GM23338 (cell line): ENCODE measurements around the gene IL1RL2. TPM values are rescaled to one million over a fixed set of nuclear protein-coding genes. Genes with fewer than 3 reads are reported as not detected.

Experiments used
- ATAC-seq: fragments of 200-7000 bp; cut with Tn5 transposase; 3 replicates; pipeline ENCODE4 v1.9.1; 2020
- DNase-seq: peaks from one replicate; pipeline ENCODE4 v3.0.0-alpha.2; 2015; ENCODE audit warnings: low spot score
- H2AFZ ChIP-seq: fragments of 200-600 bp; sonication (generic); 2 replicates; pipeline ENCODE4 v1.8.0; 2016; ENCODE audit warnings: antibody characterized with exemption, mild to moderate bottlenecking, moderate library complexity
- H3F3A ChIP-seq: fragments of 200-600 bp; sonication (generic); replicated peaks from 2 replicates; pipeline ENCODE4 v1.8.0; 2017; ENCODE audit warnings: antibody characterized with exemption, mixed run types, low read depth
- H3K27ac ChIP-seq: fragments of 200-600 bp; sonication (generic); 2 replicates; pipeline ENCODE4 v1.6.1; 2016; ENCODE audit warnings: low read depth
- H3K27me3 ChIP-seq: fragments of 200-600 bp; sonication (generic); 2 replicates; pipeline ENCODE4 v1.8.0; 2016; ENCODE audit warnings: mild to moderate bottlenecking, mixed run types, moderate library complexity; ENCODE audit not compliant: insufficient read depth
- H3K36me3 ChIP-seq: fragments of 200-600 bp; sonication (generic); 2 replicates; pipeline ENCODE4 v1.8.0; 2016; ENCODE audit warnings: mild to moderate bottlenecking; ENCODE audit not compliant: insufficient read depth
- H3K4me1 ChIP-seq: fragments of 200-600 bp; sonication (generic); 2 replicates; pipeline ENCODE4 v1.8.0; 2016; ENCODE audit warnings: mild to moderate bottlenecking, moderate library complexity; ENCODE audit not compliant: insufficient read depth
- H3K4me2 ChIP-seq: fragments of 200-600 bp; sonication (generic); 2 replicates; pipeline ENCODE4 v1.7.1; 2017; ENCODE audit warnings: mixed run types
- H3K4me3 ChIP-seq: fragments of 200-600 bp; sonication (generic); 2 replicates; pipeline ENCODE4 v1.6.1; 2016; ENCODE audit warnings: mixed run types
- H3K79me2 ChIP-seq: fragments of 200-600 bp; sonication (generic); replicated peaks from 2 replicates; pipeline ENCODE4 v1.8.0; 2017; ENCODE audit warnings: mild to moderate bottlenecking; ENCODE audit not compliant: insufficient read depth
- H3K9me2 ChIP-seq: fragments of 200-600 bp; sonication (generic); 2 replicates; pipeline ENCODE4 v1.8.0; 2017; ENCODE audit not compliant: insufficient read depth
- H4K20me1 ChIP-seq: fragments of 200-600 bp; sonication (generic); replicated peaks from 2 replicates; pipeline ENCODE4 v1.8.0; 2017; ENCODE audit warnings: mild to moderate bottlenecking; ENCODE audit not compliant: insufficient read depth
- H3K27ac Mint-ChIP-seq: 2 replicates; pipeline ENCODE4 v1.8.0; 2020; ENCODE audit warnings: inconsistent platforms, mild to moderate bottlenecking, moderate library complexity, mixed read lengths
- H3K27me3 Mint-ChIP-seq: 3 replicates; pipeline ENCODE4 v1.8.0; 2022; ENCODE audit warnings: low read depth, mild to moderate bottlenecking, moderate library complexity, mixed read lengths, inconsistent platforms; ENCODE audit not compliant: insufficient read depth, poor library complexity
- H3K36me3 Mint-ChIP-seq: 3 replicates; pipeline ENCODE4 v1.8.0; 2021; ENCODE audit warnings: low read depth, mild to moderate bottlenecking, inconsistent platforms, moderate library complexity, mixed read lengths
- H3K4me1 Mint-ChIP-seq: 3 replicates; pipeline ENCODE4 v1.8.0; 2020; ENCODE audit warnings: mild to moderate bottlenecking, inconsistent platforms, mixed read lengths
- H3K4me3 Mint-ChIP-seq: 3 replicates; pipeline ENCODE4 v1.8.0; 2021; ENCODE audit warnings: moderate library complexity, mild to moderate bottlenecking, inconsistent platforms, mixed read lengths
- H3K9me3 Mint-ChIP-seq: 3 replicates; pipeline ENCODE4 v1.8.0; 2020; ENCODE audit warnings: moderate library complexity, mild to moderate bottlenecking, inconsistent platforms, mixed read lengths
- CREB1 ChIP-seq: fragments of 250-450 bp; sonication (Bioruptor Pico); IDR thresholded peaks from 2 replicates; pipeline ENCODE4 v1.5.0; 2020; ENCODE audit warnings: low read depth, mild to moderate bottlenecking, moderate library complexity
- EZH2 ChIP-seq: fragments of 200-600 bp; sonication (generic); IDR thresholded peaks from one replicate; pipeline ENCODE4 v1.8.0; 2017; ENCODE audit warnings: antibody characterized with exemption, mild to moderate bottlenecking, low read depth; ENCODE audit not compliant: unreplicated experiment
- EZH2phosphoT487 ChIP-seq: fragments of 200-600 bp; sonication (generic); IDR thresholded peaks from one replicate; pipeline ENCODE4 v1.8.1; 2018; ENCODE audit warnings: antibody characterized with exemption; ENCODE audit not compliant: unreplicated experiment
- JUNB ChIP-seq: IDR thresholded peaks from one replicate; pipeline ENCODE4 v1.6.1; 2016; ENCODE audit warnings: antibody characterized with exemption; ENCODE audit not compliant: unreplicated experiment
- NANOG ChIP-seq: IDR thresholded peaks from 2 replicates; pipeline ENCODE4 v1.6.1; 2016; ENCODE audit warnings: antibody characterized with exemption, borderline replicate concordance
- POLR2AphosphoS5 ChIP-seq: IDR thresholded peaks from 2 replicates; pipeline ENCODE4 v1.6.1; 2016; ENCODE audit warnings: antibody characterized with exemption, low read depth
- STAT1 ChIP-seq: IDR thresholded peaks from one replicate; pipeline ENCODE4 v1.6.1; 2016; ENCODE audit warnings: antibody characterized with exemption; ENCODE audit not compliant: unreplicated experiment
- ZNF114 ChIP-seq: fragments of 250-450 bp; sonication (Bioruptor Pico); IDR thresholded peaks from 2 replicates; pipeline ENCODE4 v1.5.0; 2020; ENCODE audit warnings: mild to moderate bottlenecking, moderate library complexity
- ZNF331 ChIP-seq: fragments of 250-450 bp; sonication (Bioruptor Pico); IDR thresholded peaks from 2 replicates; pipeline ENCODE4 v1.5.0; 2020; ENCODE audit warnings: low read depth, mild to moderate bottlenecking, moderate library complexity
- polyA plus RNA-seq: library from polyadenylated mRNA; unstranded; fragments of >200 nt; fragmentation: Nextera tagmentation; extraction: Ambion mirVana; gene quantifications from 2 replicates; pipeline ENCODE4 v1.2.1, GENCODE V29; 2016
- total RNA-seq: library from RNA; depleted of rRNA; stranded (reverse); fragments of >200 nt; shearing (Covaris generic); gene quantifications from 2 replicates; pipeline ENCODE4 v1.2.3, GENCODE V29; 2014
- TF ChIP-seq, protein P1 (sequence below), 2 experiments: fragments of 200-600 bp in 1 of 2; sonication (generic) in 1 of 2; conservative IDR thresholded peaks; 2 replicates each; pipeline versions ENCODE4 v1.5.1 to v1.6.1; 2016 to 2017; ENCODE audit warnings: antibody characterized with exemption in 2 of 2, low read depth in 2 of 2, mild to moderate bottlenecking in 2 of 2, moderate library complexity in 1 of 2
- TF ChIP-seq, protein P2 (sequence below): IDR thresholded peaks from 2 replicates; pipeline ENCODE4 v1.6.1; 2016; ENCODE audit warnings: antibody characterized with exemption
- TF ChIP-seq, protein P3 (sequence below): fragments of 250-450 bp; sonication (Bioruptor Pico); IDR thresholded peaks from 2 replicates; pipeline ENCODE4 v1.5.0; 2020; ENCODE audit warnings: mild to moderate bottlenecking, moderate library complexity
- TF ChIP-seq, protein P4 (sequence below): IDR thresholded peaks from one replicate; pipeline ENCODE4 v1.6.1; 2018; ENCODE audit warnings: antibody characterized with exemption; ENCODE audit not compliant: unreplicated experiment

The IL1RL2 gene
- total and polyA plus RNA-seq, 2 experiments from 2014 or later, result not detected

DNA sequence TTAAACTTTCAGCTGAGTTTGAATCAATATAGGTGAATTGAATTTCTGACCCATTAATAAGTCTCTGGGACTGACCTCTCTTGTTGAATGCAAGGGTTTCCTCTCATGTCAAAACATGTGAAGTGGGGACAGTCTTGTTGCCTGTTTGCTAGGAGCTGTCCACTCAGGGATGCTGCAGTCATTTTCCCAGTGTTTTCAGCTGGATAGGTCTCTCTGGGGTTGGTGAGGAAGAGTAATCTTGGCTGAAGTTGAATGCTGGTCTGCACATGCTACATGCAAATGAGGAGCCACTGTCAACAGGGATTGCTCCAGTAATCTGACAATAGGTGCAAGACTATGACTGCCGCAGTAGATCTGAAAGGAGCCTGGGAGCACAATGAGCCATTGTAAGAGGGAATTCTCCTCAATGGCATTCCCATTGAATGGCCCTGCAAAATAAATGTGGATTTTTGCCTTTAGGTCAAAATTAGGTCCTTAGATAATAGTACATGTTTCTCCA, 90.4 kb downstream of the IL1RL2 start:
- H3F3A ChIP-seq, result no peaks in the 10 kb centered on the region
- H3K4me2 ChIP-seq, result no peak overlapping the region
- H3K27me3 Mint-ChIP-seq, result no peaks in the 10 kb centered on the region
- H3K27me3 ChIP-seq, result no peaks in the 10 kb centered on the region
- peaks cover 3% of the 10 kb centered on the region; the same call in 1 of the 2 replicates for H3K9me2 ChIP-seq
- H3K79me2 ChIP-seq, result no peaks in the 10 kb centered on the region
- no peak overlapping the region for H3K27ac ChIP-seq
- no peaks in the 10 kb centered on the region for H3K36me3 ChIP-seq
- H2AFZ ChIP-seq, result no peak overlapping the region
- H4K20me1 ChIP-seq, result no peaks in the 10 kb centered on the region
- H3K36me3 Mint-ChIP-seq, result peaks cover 9% of the 10 kb centered on the region; the same call in 2 of the 3 replicates
- no peak overlapping the region for H3K27ac Mint-ChIP-seq
- H3K4me1 Mint-ChIP-seq, result no peaks in the 10 kb centered on the region
- H3K4me1 ChIP-seq, result no peaks in the 10 kb centered on the region
- peaks cover 15% of the 10 kb centered on the region for H3K9me3 Mint-ChIP-seq
- no peak for ATAC-seq
- no peak overlapping the region for H3K4me3 Mint-ChIP-seq
- TF ChIP-seq CREB1 (CRISPR knock-in tag) (no peak), POLR2AphosphoS5 (no peak), ZNF331 (CRISPR knock-in tag) (no peak), STAT1 (no peak), EZH2 (no peak), ZNF114 (no peak), JUNB (no peak), EZH2phosphoT487 (no peak), NANOG (no peak)
- TF ChIP-seq, protein P1, sequence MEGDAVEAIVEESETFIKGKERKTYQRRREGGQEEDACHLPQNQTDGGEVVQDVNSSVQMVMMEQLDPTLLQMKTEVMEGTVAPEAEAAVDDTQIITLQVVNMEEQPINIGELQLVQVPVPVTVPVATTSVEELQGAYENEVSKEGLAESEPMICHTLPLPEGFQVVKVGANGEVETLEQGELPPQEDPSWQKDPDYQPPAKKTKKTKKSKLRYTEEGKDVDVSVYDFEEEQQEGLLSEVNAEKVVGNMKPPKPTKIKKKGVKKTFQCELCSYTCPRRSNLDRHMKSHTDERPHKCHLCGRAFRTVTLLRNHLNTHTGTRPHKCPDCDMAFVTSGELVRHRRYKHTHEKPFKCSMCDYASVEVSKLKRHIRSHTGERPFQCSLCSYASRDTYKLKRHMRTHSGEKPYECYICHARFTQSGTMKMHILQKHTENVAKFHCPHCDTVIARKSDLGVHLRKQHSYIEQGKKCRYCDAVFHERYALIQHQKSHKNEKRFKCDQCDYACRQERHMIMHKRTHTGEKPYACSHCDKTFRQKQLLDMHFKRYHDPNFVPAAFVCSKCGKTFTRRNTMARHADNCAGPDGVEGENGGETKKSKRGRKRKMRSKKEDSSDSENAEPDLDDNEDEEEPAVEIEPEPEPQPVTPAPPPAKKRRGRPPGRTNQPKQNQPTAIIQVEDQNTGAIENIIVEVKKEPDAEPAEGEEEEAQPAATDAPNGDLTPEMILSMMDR (conservative IDR thresholded peaks at IDR 0.05; ENCODE audit: low read depth in 2 of 2), result no peak
- TF ChIP-seq, protein P2, sequence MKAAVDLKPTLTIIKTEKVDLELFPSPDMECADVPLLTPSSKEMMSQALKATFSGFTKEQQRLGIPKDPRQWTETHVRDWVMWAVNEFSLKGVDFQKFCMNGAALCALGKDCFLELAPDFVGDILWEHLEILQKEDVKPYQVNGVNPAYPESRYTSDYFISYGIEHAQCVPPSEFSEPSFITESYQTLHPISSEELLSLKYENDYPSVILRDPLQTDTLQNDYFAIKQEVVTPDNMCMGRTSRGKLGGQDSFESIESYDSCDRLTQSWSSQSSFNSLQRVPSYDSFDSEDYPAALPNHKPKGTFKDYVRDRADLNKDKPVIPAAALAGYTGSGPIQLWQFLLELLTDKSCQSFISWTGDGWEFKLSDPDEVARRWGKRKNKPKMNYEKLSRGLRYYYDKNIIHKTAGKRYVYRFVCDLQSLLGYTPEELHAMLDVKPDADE, result no peak
- TF ChIP-seq, protein P3, sequence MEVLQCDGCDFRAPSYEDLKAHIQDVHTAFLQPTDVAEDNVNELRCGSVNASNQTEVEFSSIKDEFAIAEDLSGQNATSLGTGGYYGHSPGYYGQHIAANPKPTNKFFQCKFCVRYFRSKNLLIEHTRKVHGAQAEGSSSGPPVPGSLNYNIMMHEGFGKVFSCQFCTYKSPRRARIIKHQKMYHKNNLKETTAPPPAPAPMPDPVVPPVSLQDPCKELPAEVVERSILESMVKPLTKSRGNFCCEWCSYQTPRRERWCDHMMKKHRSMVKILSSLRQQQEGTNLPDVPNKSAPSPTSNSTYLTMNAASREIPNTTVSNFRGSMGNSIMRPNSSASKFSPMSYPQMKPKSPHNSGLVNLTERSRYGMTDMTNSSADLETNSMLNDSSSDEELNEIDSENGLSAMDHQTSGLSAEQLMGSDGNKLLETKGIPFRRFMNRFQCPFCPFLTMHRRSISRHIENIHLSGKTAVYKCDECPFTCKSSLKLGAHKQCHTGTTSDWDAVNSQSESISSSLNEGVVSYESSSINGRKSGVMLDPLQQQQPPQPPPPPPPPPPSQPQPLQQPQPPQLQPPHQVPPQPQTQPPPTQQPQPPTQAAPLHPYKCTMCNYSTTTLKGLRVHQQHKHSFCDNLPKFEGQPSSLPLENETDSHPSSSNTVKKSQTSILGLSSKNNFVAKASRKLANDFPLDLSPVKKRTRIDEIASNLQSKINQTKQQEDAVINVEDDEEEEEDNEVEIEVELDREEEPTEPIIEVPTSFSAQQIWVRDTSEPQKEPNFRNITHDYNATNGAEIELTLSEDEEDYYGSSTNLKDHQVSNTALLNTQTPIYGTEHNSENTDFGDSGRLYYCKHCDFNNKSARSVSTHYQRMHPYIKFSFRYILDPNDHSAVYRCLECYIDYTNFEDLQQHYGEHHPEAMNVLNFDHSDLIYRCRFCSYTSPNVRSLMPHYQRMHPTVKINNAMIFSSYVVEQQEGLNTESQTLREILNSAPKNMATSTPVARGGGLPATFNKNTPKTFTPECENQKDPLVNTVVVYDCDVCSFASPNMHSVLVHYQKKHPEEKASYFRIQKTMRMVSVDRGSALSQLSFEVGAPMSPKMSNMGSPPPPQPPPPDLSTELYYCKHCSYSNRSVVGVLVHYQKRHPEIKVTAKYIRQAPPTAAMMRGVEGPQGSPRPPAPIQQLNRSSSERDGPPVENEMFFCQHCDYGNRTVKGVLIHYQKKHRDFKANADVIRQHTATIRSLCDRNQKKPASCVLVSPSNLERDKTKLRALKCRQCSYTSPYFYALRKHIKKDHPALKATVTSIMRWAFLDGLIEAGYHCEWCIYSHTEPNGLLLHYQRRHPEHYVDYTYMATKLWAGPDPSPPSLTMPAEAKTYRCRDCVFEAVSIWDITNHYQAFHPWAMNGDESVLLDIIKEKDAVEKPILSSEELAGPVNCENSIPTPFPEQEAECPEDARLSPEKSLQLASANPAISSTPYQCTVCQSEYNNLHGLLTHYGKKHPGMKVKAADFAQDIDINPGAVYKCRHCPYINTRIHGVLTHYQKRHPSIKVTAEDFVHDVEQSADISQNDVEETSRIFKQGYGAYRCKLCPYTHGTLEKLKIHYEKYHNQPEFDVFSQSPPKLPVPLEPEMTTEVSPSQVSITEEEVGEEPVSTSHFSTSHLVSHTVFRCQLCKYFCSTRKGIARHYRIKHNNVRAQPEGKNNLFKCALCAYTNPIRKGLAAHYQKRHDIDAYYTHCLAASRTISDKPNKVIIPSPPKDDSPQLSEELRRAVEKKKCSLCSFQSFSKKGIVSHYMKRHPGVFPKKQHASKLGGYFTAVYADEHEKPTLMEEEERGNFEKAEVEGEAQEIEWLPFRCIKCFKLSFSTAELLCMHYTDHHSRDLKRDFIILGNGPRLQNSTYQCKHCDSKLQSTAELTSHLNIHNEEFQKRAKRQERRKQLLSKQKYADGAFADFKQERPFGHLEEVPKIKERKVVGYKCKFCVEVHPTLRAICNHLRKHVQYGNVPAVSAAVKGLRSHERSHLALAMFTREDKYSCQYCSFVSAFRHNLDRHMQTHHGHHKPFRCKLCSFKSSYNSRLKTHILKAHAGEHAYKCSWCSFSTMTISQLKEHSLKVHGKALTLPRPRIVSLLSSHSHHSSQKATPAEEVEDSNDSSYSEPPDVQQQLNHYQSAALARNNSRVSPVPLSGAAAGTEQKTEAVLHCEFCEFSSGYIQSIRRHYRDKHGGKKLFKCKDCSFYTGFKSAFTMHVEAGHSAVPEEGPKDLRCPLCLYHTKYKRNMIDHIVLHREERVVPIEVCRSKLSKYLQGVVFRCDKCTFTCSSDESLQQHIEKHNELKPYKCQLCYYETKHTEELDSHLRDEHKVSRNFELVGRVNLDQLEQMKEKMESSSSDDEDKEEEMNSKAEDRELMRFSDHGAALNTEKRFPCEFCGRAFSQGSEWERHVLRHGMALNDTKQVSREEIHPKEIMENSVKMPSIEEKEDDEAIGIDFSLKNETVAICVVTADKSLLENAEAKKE (CRISPR knock-in tag), result no peak
- TF ChIP-seq, protein P4, sequence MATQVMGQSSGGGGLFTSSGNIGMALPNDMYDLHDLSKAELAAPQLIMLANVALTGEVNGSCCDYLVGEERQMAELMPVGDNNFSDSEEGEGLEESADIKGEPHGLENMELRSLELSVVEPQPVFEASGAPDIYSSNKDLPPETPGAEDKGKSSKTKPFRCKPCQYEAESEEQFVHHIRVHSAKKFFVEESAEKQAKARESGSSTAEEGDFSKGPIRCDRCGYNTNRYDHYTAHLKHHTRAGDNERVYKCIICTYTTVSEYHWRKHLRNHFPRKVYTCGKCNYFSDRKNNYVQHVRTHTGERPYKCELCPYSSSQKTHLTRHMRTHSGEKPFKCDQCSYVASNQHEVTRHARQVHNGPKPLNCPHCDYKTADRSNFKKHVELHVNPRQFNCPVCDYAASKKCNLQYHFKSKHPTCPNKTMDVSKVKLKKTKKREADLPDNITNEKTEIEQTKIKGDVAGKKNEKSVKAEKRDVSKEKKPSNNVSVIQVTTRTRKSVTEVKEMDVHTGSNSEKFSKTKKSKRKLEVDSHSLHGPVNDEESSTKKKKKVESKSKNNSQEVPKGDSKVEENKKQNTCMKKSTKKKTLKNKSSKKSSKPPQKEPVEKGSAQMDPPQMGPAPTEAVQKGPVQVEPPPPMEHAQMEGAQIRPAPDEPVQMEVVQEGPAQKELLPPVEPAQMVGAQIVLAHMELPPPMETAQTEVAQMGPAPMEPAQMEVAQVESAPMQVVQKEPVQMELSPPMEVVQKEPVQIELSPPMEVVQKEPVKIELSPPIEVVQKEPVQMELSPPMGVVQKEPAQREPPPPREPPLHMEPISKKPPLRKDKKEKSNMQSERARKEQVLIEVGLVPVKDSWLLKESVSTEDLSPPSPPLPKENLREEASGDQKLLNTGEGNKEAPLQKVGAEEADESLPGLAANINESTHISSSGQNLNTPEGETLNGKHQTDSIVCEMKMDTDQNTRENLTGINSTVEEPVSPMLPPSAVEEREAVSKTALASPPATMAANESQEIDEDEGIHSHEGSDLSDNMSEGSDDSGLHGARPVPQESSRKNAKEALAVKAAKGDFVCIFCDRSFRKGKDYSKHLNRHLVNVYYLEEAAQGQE, result no peak
- DNase-seq, result no peak
- H3K4me3 ChIP-seq, result no peak overlapping the region
